SK-N-SH (cell line): Measurements from ENCODE around the gene KCTD3. TPM values are rescaled to one million over a fixed set of nuclear protein-coding genes. Genes with fewer than 3 reads are reported as not detected.

Experiments
- CTCF ChIA-PET: fragments of 300-600, 350-600 bp; formaldehyde crosslinking; extraction: SDS; loops from one replicate; lab custom pipeline; 2021; lab: Yijun Ruan, JAX
- POLR2A ChIA-PET: fragments of 350-600 bp; sonication (Branson Sonifier 250); formaldehyde crosslinking; extraction: SDS; loops from one replicate; lab custom pipeline; 2020; ENCODE audit warnings: antibody characterized with exemption, inconsistent platforms; lab: Yijun Ruan, JAX
- DNase-seq: peaks from one replicate; pipeline ENCODE4 v3.0.0; 2012
- H2AFZ ChIP-seq: fragments of 200-600 bp; sonication (generic); 2 replicates; pipeline ENCODE4 v1.8.1; 2016; ENCODE audit warnings: antibody characterized with exemption, mild to moderate bottlenecking, low read depth
- H3F3A ChIP-seq: fragments of 200-600 bp; sonication (generic); replicated peaks from 2 replicates; pipeline ENCODE3; 2016; ENCODE audit warnings: antibody characterized with exemption, mild to moderate bottlenecking; ENCODE audit not compliant: insufficient read depth
- H3K27ac ChIP-seq, 2 experiments: fragments of 200-500 bp in 1 of 2; fragments of 200-600 bp in 1 of 2; sonication (Bioruptor generic) in 1 of 2; sonication (generic), shearing (Covaris generic) in 1 of 2; 2 replicates each; pipeline versions ENCODE4 v1.5.1 to v1.6.1; 2014 to 2016; ENCODE audit warnings: low read depth in 2 of 2, inconsistent platforms in 1 of 2, low read length in 1 of 2, mild to moderate bottlenecking in 1 of 2, mixed read lengths in 1 of 2
- H3K27me3 ChIP-seq: fragments of 200-600 bp; sonication (generic), shearing (Covaris generic); 2 replicates; pipeline ENCODE4 v1.6.1; 2016; ENCODE audit warnings: mixed run types; ENCODE audit not compliant: insufficient read depth
- H3K36me3 ChIP-seq, 2 experiments: fragments of 200-500 bp in 1 of 2; fragments of 200-600 bp in 1 of 2; sonication (Bioruptor generic) in 1 of 2; sonication (generic) in 1 of 2; replicated peaks in 1 of 2; 2 replicates each; pipeline versions ENCODE3 to v1.5.1; 2014 to 2016; ENCODE audit warnings: low read length in 1 of 2, mild to moderate bottlenecking in 1 of 2; ENCODE audit not compliant: insufficient read depth in 2 of 2, control insufficient read depth in 1 of 2
- H3K4me1 ChIP-seq, 2 experiments: fragments of 200-500 bp in 1 of 2; fragments of 200-600 bp in 1 of 2; sonication (Bioruptor generic) in 1 of 2; sonication (generic), shearing (Covaris generic) in 1 of 2; 2 replicates each; pipeline versions ENCODE4 v1.5.1 to v1.6.1; 2014 to 2016; ENCODE audit warnings: low read depth in 1 of 2, low read length in 1 of 2, mixed run types in 1 of 2; ENCODE audit not compliant: insufficient read depth in 2 of 2, control insufficient read depth in 1 of 2
- H3K4me2 ChIP-seq: fragments of 200-600 bp; sonication (generic), shearing (Covaris generic); 2 replicates; pipeline ENCODE4 v1.6.1; 2017; ENCODE audit warnings: mixed run types
- H3K4me3 ChIP-seq, 2 experiments: fragments of 200-500 bp in 1 of 2; fragments of 200-600 bp in 1 of 2; sonication (Bioruptor generic) in 1 of 2; sonication (generic), shearing (Covaris generic) in 1 of 2; 2 replicates each; pipeline versions ENCODE4 v1.5.1 to v1.8.1; 2014 to 2016; ENCODE audit warnings: low read depth in 2 of 2, inconsistent platforms in 1 of 2, low read length in 1 of 2, mild to moderate bottlenecking in 1 of 2, mixed read lengths in 1 of 2, moderate library complexity in 1 of 2
- H3K79me2 ChIP-seq: fragments of 200-600 bp; sonication (generic); 2 replicates; pipeline ENCODE4 v1.8.1; 2017; ENCODE audit warnings: mild to moderate bottlenecking; ENCODE audit not compliant: insufficient read depth
- H3K9ac ChIP-seq: fragments of 200-600 bp; sonication (generic); 2 replicates; pipeline ENCODE4 v1.6.1; 2017; ENCODE audit warnings: mixed run types
- H3K9me2 ChIP-seq: fragments of 200-600 bp; sonication (generic); 2 replicates; pipeline ENCODE4 v1.6.1; 2017; ENCODE audit warnings: mixed run types
- H3K9me3 ChIP-seq: fragments of 200-600 bp; sonication (generic); 2 replicates; pipeline ENCODE4 v1.6.1; 2017; ENCODE audit warnings: mixed run types, mild to moderate bottlenecking, moderate library complexity
- H4K20me1 ChIP-seq: fragments of 200-600 bp; sonication (generic); 2 replicates; pipeline ENCODE4 v1.6.1; 2017; ENCODE audit warnings: mild to moderate bottlenecking, mixed run types; ENCODE audit not compliant: insufficient read depth
- ELF1 ChIP-seq: IDR thresholded peaks from 2 replicates; pipeline ENCODE4 v1.4.0; 2012
- EP300 ChIP-seq, 2 experiments: IDR thresholded peaks; 2 replicates each; pipeline versions ENCODE4 v1.4.0 to v1.6.1; 2012; ENCODE audit warnings: borderline replicate concordance in 1 of 2, low read depth in 1 of 2, low read length in 1 of 2
- EZH2phosphoT487 ChIP-seq: fragments of 200-600 bp; sonication (generic); IDR thresholded peaks from 2 replicates; pipeline ENCODE4 v1.6.1; 2017; ENCODE audit warnings: low read depth, mixed run types, mild to moderate bottlenecking, antibody characterized with exemption, moderate library complexity, borderline replicate concordance
- FOXJ3 ChIP-seq: sonication (generic); formaldehyde crosslinking; IDR thresholded peaks from 2 replicates; pipeline ENCODE4 v1.5.1; 2020; ENCODE audit warnings: mild to moderate bottlenecking, missing genetic modification reagents
- GABPA ChIP-seq: IDR thresholded peaks from 2 replicates; pipeline ENCODE4 v1.4.0; 2012; ENCODE audit warnings: low read depth, mild to moderate bottlenecking
- MEF2A ChIP-seq: IDR thresholded peaks from 2 replicates; pipeline ENCODE4 v1.4.0; 2012; ENCODE audit warnings: low read depth, borderline replicate concordance
- MXI1 ChIP-seq: IDR thresholded peaks from 2 replicates; pipeline ENCODE4 v1.6.1; 2012; ENCODE audit warnings: mild to moderate bottlenecking, low read depth, low read length, improper control_type of control experiment
- NFIC ChIP-seq: IDR thresholded peaks from 2 replicates; pipeline ENCODE4 v1.4.0; 2012; ENCODE audit warnings: borderline replicate concordance
- NRF1 ChIP-seq: IDR thresholded peaks from 2 replicates; pipeline ENCODE4 v1.6.1; 2012; ENCODE audit warnings: low read depth, mild to moderate bottlenecking, low read length
- RAD21 ChIP-seq: IDR thresholded peaks from 2 replicates; pipeline ENCODE4 v1.6.1; 2012; ENCODE audit warnings: mild to moderate bottlenecking, low read length
- RCOR1 ChIP-seq: fragments of 150-350 bp; IDR thresholded peaks from 2 replicates; pipeline ENCODE4 v1.6.1; 2017; ENCODE audit warnings: antibody characterized with exemption, low read length
- RFX5 ChIP-seq: IDR thresholded peaks from 2 replicates; pipeline ENCODE4 v1.6.1; 2012; ENCODE audit warnings: mild to moderate bottlenecking, improper control_type of control experiment, low read length
- TAF1 ChIP-seq: IDR thresholded peaks from 2 replicates; pipeline ENCODE4 v1.6.1; 2012; ENCODE audit warnings: low read depth, mild to moderate bottlenecking, low read length, moderate library complexity, borderline replicate concordance
- TCF12 ChIP-seq: IDR thresholded peaks from 2 replicates; pipeline ENCODE4 v1.4.0; 2012
- YY1 ChIP-seq: IDR thresholded peaks from 2 replicates; pipeline ENCODE4 v1.4.0; 2012; ENCODE audit warnings: low read depth, mild to moderate bottlenecking
- WGBS: methylation state at CpG from one replicate; pipeline ENCODE4 v1.1.6; 2017; ENCODE audit warnings: low lambda C conversion rate; 5-methylcytosine and 5-hydroxymethylcytosine counted together
- polyA plus RNA-seq, 3 experiments: library from polyadenylated mRNA; depleted of rRNA; stranded (reverse); fragments of >200 nt; gene quantifications; 2 replicates each; pipeline ENCODE4 v1.2.3, GENCODE V29; 2012
- TF ChIP-seq, protein P1 (sequence below): fragments of 150-350 bp; IDR thresholded peaks from 2 replicates; pipeline ENCODE4 v1.6.1; 2016; ENCODE audit warnings: mild to moderate bottlenecking, low read depth, low read length
- TF ChIP-seq, protein P2 (sequence below): IDR thresholded peaks from 2 replicates; pipeline ENCODE4; 2012

Gene KCTD3
- polyA plus RNA-seq, 1 of the 3 experiments (the other 2 are of a cell fraction) = 34.8 TPM

DNA sequence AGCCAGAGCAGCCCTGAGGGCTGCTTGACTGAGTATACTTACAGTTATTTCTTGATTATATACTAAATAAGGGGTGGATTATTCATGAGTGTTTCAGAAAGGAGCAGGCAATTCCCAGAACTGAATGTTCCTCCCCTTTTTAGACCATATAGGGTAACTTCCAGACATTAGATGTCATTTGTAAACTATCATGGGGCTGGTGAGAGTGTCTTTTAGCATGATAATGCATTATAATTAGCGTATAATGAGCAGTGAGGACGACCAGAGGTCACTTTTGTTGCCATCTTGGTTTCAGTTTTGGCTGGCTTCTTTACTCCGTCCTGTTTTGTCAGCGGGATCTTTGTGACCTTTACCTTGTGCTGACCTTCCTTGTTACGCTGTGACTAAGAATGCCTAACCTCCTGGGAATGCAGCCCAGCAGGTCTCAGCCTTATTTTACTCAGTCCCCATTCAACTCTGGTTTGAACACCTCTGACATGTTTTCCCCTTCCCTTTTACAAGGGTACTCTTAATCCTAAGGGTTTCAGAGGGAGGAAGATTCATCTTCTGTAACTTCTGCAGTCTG lies 16.2 kb downstream of the KCTD3 start:
- CTCF ChIA-PET = no interaction called here
- no peak overlapping the region for H3K27ac ChIP-seq

DNA sequence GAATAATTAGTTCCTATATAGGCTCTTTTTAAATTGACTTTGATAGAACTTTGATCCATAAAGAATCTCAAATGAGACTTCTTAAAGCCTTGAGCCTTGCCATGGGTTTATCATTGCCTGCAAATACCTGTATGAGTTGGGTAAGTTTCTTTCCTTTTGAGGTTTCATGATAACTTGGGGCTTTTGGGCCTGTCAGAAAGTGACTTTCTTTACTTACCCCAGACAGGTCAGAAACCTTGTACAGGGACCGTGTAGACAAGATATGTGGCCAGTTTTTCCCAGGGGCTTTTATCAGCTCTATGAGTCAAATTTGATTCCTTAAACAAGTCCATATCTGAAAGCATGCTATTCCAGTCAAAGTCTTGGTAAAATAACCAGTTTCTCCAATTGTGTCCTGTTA lies 17.3 kb downstream of the KCTD3 start:
- Histone ChIP-seq H3K4me1 (no peaks in the 10 kb centered on the region), H3K79me2 (no peaks in the 10 kb centered on the region), H3K27me3 (no peaks in the 10 kb centered on the region), H3K9ac (no peak overlapping the region), H3K36me3 (peaks cover 55 to 64% of the 10 kb centered on the region in 2 experiments), H3K9me2 (no peaks in the 10 kb centered on the region), H3F3A (no peaks in the 10 kb centered on the region), H3K4me3 (no peak overlapping the region), H3K4me2 (no peak overlapping the region), H3K9me3 (no peaks in the 10 kb centered on the region), H4K20me1 (no peaks in the 10 kb centered on the region)
- DNase-seq = no peak
- POLR2A ChIA-PET = no interaction called here
- CTCF ChIA-PET = interaction anchor here (1.9 kb wide), 1 partner anchor 19 kb away, joined by 4 read pairs; no protein-coding TSS in a partner anchor
- WGBS = 100% methylated on average over 1 of the region's 1 CpG
- no peak for TF ChIP-seq RCOR1
- TF ChIP-seq MXI1 = no peak
- TF ChIP-seq, protein P1, sequence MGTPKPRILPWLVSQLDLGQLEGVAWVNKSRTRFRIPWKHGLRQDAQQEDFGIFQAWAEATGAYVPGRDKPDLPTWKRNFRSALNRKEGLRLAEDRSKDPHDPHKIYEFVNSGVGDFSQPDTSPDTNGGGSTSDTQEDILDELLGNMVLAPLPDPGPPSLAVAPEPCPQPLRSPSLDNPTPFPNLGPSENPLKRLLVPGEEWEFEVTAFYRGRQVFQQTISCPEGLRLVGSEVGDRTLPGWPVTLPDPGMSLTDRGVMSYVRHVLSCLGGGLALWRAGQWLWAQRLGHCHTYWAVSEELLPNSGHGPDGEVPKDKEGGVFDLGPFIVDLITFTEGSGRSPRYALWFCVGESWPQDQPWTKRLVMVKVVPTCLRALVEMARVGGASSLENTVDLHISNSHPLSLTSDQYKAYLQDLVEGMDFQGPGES = no peak
- TF ChIP-seq TAF1 = no peak
- TF ChIP-seq, protein P2, sequence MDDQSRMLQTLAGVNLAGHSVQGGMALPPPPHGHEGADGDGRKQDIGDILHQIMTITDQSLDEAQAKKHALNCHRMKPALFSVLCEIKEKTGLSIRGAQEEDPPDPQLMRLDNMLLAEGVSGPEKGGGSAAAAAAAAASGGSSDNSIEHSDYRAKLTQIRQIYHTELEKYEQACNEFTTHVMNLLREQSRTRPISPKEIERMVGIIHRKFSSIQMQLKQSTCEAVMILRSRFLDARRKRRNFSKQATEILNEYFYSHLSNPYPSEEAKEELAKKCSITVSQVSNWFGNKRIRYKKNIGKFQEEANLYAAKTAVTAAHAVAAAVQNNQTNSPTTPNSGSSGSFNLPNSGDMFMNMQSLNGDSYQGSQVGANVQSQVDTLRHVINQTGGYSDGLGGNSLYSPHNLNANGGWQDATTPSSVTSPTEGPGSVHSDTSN = no peak
- TF ChIP-seq RAD21 = no peak
- no peak for TF ChIP-seq YY1
- TF ChIP-seq GABPA = no peak
- TF ChIP-seq NFIC = no peak
- TF ChIP-seq NRF1 = no peak
- TF ChIP-seq, all 33 proteins: peak for 0
- Histone ChIP-seq H3K27ac (no peak overlapping the region), H2AFZ (no peak overlapping the region)

More for the DNA sequence above, 16.2 kb downstream of the KCTD3 start:
- Histone ChIP-seq H3K4me2 (no peak overlapping the region), H3K4me1 (no peaks in the 10 kb centered on the region), H3K4me3 (no peak overlapping the region), H2AFZ (no peak overlapping the region), H3K9me2 (no peaks in the 10 kb centered on the region), H4K20me1 (no peaks in the 10 kb centered on the region), H3K79me2 (no peaks in the 10 kb centered on the region), H3K9me3 (no peaks in the 10 kb centered on the region), H3K9ac (no peak overlapping the region), H3K36me3 (peaks cover 59 to 67% of the 10 kb centered on the region in 2 experiments), H3F3A (no peaks in the 10 kb centered on the region), H3K27me3 (no peaks in the 10 kb centered on the region)
- TF ChIP-seq TCF12 (no peak), YY1 (no peak), NFIC (no peak), FOXJ3 (CRISPR knock-in tag) (no peak), ELF1 (no peak), MXI1 (no peak), EZH2phosphoT487 (no peak), EP300 (IDR thresholded peaks at IDR 0.05; ENCODE audit: borderline replicate concordance in 1 of 2, low read depth in 1 of 2, low read length in 1 of 2) (no peak), RFX5 (no peak), NRF1 (no peak), MEF2A (no peak)
- TF ChIP-seq, protein P1 = no peak
- WGBS = 93% methylated on average over 5 of the region's 5 CpGs
- POLR2A ChIA-PET = no interaction called here
- DNase-seq = no peak
